ENCODE data around the gene ADISSP.

Gene ADISSP

GRCh38 chr20:3720626-3721025 lies 46.9 kb downstream of the ADISSP start:
- no peaks in the 10 kb centered on the region for H3K4me1 ChIP-seq (ENCODE audit: insufficient read depth, low read length)
- H3K9ac ChIP-seq (ENCODE audit: low read depth, low read length) = no peak overlapping the region
- no peaks in the 10 kb centered on the region for H3K9me3 ChIP-seq (ENCODE audit: control insufficient read depth, insufficient read depth, low read length)
- no peaks in the 10 kb centered on the region for H3K36me3 ChIP-seq (ENCODE audit: insufficient read depth, low read length)

- no peaks in the 10 kb centered on the region for H3K36me3 ChIP-seq (ENCODE audit: insufficient read depth, low read length)
- no peak overlapping the region for H3K9ac ChIP-seq (ENCODE audit: low read depth, low read length)
- H3K9me3 ChIP-seq (ENCODE audit: control insufficient read depth, insufficient read depth, low read length) = no peaks in the 10 kb centered on the region
- no peaks in the 10 kb centered on the region for H3K4me1 ChIP-seq (ENCODE audit: insufficient read depth, low read length)
Measured at GRCh38 chr20:3720068-3720467, 47.5 kb downstream of the ADISSP start.

DNA sequence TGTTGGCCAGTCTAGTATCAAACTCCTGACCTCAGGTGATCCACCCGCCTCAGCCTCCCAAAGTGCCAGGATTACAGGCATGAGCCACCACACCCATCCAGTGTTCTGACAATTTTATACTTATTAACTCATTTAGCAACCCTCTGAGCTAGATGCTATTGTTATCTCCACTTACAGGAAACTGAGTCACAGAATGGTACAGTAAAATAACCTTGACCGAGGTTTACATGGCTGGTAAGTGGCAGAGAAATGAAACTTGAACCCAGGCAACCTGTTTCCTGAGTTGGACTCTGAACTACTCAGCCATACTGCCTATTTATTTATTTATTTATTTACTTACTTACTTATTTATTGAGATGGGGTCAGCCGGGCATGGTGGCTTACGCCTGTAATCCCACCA lies 48.5 kb downstream of the ADISSP start:
- Histone ChIP-seq H3K4me1 (ENCODE audit: insufficient read depth, low read length) (no peaks in the 10 kb centered on the region), H3K36me3 (ENCODE audit: insufficient read depth, low read length) (no peaks in the 10 kb centered on the region), H3K9ac (ENCODE audit: low read depth, low read length) (no peak overlapping the region)

GRCh38 chr20:3716195-3716834 lies 51.2 kb downstream of the ADISSP start:
- Histone ChIP-seq H3K36me3 (ENCODE audit: insufficient read depth, low read length) (no peaks in the 10 kb centered on the region), H3K9me3 (ENCODE audit: control insufficient read depth, insufficient read depth, low read length) (no peaks in the 10 kb centered on the region), H3K9ac (ENCODE audit: low read depth, low read length) (no peak overlapping the region), H3K4me1 (ENCODE audit: insufficient read depth, low read length) (no peaks in the 10 kb centered on the region)

More for the DNA sequence above, 48.5 kb downstream of the ADISSP start:
- H3K9me3 ChIP-seq (ENCODE audit: control insufficient read depth, insufficient read depth, low read length) = no peaks in the 10 kb centered on the region

- no peaks in the 10 kb centered on the region for H3K9me3 ChIP-seq (ENCODE audit: control insufficient read depth, insufficient read depth, low read length)
- no peaks in the 10 kb centered on the region; the same call in 1 of the 2 replicates for H3K4me1 ChIP-seq (ENCODE audit: insufficient read depth, low read length)
- H3K9ac ChIP-seq (ENCODE audit: low read depth, low read length) = no peak overlapping the region
- no peaks in the 10 kb centered on the region for H3K36me3 ChIP-seq (ENCODE audit: insufficient read depth, low read length)
Measured at GRCh38 chr20:3714092-3714491, 53.5 kb downstream of the ADISSP start.

- Histone ChIP-seq H3K9ac (ENCODE audit: low read depth, low read length) (no peak within 1 kb of the TSS), H3K36me3 (ENCODE audit: insufficient read depth, low read length) (no peaks in the 10 kb centered on the region), H3K9me3 (ENCODE audit: control insufficient read depth, insufficient read depth, low read length) (no peaks in the 10 kb centered on the region), H3K4me1 (ENCODE audit: insufficient read depth, low read length) (no peaks in the 10 kb centered on the region; the same call in 1 of the 2 replicates)
Measured at GRCh38 chr20:3712279-3712873, 55.2 kb downstream of the ADISSP start, which contains the start of gene SIGLEC1. SIGLEC1 (minus strand) TSS chr20:3712600; CDS start chr20:3707128, 5,472 bp downstream.

GRCh38 chr20:3711484-3711941 lies 56.0 kb downstream of the ADISSP start:
- H3K9me3 ChIP-seq (ENCODE audit: control insufficient read depth, insufficient read depth, low read length) = no peaks in the 10 kb centered on the region
- no peak overlapping the region for H3K9ac ChIP-seq (ENCODE audit: low read depth, low read length)
- H3K4me1 ChIP-seq (ENCODE audit: insufficient read depth, low read length) = no peaks in the 10 kb centered on the region; the same call in 1 of the 2 replicates
- no peaks in the 10 kb centered on the region for H3K36me3 ChIP-seq (ENCODE audit: insufficient read depth, low read length)

- Histone ChIP-seq H3K9me3 (ENCODE audit: control insufficient read depth, insufficient read depth, low read length) (no peaks in the 10 kb centered on the region), H3K9ac (ENCODE audit: low read depth, low read length) (no peak overlapping the region), H3K4me1 (ENCODE audit: insufficient read depth, low read length) (no peaks in the 10 kb centered on the region; the same call in 1 of the 2 replicates)
Measured at GRCh38 chr20:3710703-3711483, 56.7 kb downstream of the ADISSP start.

DNA sequence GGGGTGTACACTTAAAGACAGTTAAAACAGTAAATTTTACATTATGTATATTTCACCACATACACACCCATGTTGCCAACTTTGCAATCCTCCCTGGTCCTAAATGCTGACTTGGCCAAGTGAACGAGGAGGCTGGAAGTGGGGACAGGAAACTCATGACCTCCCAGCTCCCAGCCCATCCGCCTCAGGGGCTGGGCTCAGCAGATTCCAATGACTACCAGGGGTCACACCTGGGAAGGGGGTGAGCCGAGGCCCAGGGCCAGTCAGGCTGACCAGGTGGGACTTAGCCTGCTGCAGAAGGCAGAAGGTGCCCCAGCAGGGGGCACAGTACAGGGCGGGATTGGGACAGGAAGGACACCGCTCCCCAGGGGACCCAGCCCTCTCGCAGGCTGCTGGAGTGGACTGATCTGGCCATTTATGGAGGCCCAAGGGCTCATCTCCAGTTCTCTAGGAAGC lies 57.5 kb downstream of the ADISSP start:
- Histone ChIP-seq H3K36me3 (ENCODE audit: insufficient read depth, low read length) (no peaks in the 10 kb centered on the region), H3K4me1 (ENCODE audit: insufficient read depth, low read length) (no peaks in the 10 kb centered on the region; the same call in 1 of the 2 replicates), H3K9me3 (ENCODE audit: control insufficient read depth, insufficient read depth, low read length) (no peaks in the 10 kb centered on the region), H3K9ac (ENCODE audit: low read depth, low read length) (no peak overlapping the region)

More at GRCh38 chr20:3710703-3711483, 56.7 kb downstream of the ADISSP start:
- H3K36me3 ChIP-seq (ENCODE audit: insufficient read depth, low read length) = no peaks in the 10 kb centered on the region

- Histone ChIP-seq H3K9me3 (ENCODE audit: control insufficient read depth, insufficient read depth, low read length) (no peaks in the 10 kb centered on the region), H3K9ac (ENCODE audit: low read depth, low read length) (no peak overlapping the region), H3K36me3 (ENCODE audit: insufficient read depth, low read length) (no peaks in the 10 kb centered on the region), H3K4me1 (ENCODE audit: insufficient read depth, low read length) (no peaks in the 10 kb centered on the region; the same call in 1 of the 2 replicates)
Measured at GRCh38 chr20:3707508-3707899, 60.0 kb downstream of the ADISSP start.

- no peaks in the 10 kb centered on the region; the same call in 1 of the 2 replicates for H3K4me1 ChIP-seq (ENCODE audit: insufficient read depth, low read length)
- no peaks in the 10 kb centered on the region for H3K36me3 ChIP-seq (ENCODE audit: insufficient read depth, low read length)
- no peak overlapping the region for H3K9ac ChIP-seq (ENCODE audit: low read depth, low read length)
- H3K9me3 ChIP-seq (ENCODE audit: control insufficient read depth, insufficient read depth, low read length) = no peaks in the 10 kb centered on the region
Measured at GRCh38 chr20:3706774-3707507, 60.6 kb downstream of the ADISSP start.

DNA sequence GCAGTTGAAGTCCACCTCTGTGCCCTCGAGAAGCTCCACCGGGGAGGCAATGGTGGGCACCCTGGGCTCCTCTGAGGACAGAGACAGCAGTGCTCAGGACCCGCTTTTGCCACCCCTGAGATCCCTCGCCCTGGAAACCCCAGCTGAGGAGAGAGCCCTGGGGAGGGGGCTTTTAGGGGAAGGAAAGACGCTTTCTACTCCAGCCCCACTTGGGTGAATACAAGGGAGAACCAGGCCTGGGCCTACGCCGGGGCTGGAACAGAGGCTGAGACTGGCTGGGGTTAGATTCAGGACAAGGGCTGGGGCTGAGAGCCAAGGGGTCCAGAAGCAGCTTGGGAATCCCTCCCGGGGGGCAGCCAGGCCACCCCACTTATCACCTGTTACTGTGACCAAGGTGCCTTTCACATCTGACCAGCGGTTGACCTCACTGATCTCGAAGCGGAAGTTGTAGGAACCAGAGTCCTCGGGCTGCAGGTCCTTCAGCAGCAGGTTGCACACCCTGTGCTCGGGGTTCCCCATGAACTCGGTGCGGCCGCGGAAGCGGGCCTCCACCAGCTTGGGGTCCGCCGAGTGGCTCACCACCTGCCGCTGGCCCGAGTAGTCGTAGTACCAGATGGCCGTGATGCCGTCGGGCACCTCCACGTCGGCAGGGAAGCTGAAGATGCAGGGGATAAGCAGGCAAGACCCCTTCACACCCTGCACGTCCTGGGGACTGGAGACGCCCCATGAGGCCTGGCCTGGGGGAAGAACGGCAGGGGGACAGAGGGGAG lies 61.4 kb downstream of the ADISSP start:
- Histone ChIP-seq H3K9me3 (ENCODE audit: control insufficient read depth, insufficient read depth, low read length) (no peaks in the 10 kb centered on the region), H3K9ac (ENCODE audit: low read depth, low read length) (no peak overlapping the region), H3K36me3 (ENCODE audit: insufficient read depth, low read length) (no peaks in the 10 kb centered on the region), H3K4me1 (ENCODE audit: insufficient read depth, low read length) (no peaks in the 10 kb centered on the region; the same call in 1 of the 2 replicates)

- Histone ChIP-seq H3K4me1 (ENCODE audit: insufficient read depth, low read length) (no peaks in the 10 kb centered on the region; the same call in 1 of the 2 replicates), H3K36me3 (ENCODE audit: insufficient read depth, low read length) (no peaks in the 10 kb centered on the region), H3K9me3 (ENCODE audit: control insufficient read depth, insufficient read depth, low read length) (no peaks in the 10 kb centered on the region), H3K9ac (ENCODE audit: low read depth, low read length) (no peak overlapping the region)
Measured at GRCh38 chr20:3705491-3705969, 62.0 kb downstream of the ADISSP start.

All from ES-I3 (cell line).